ENCODE measurements around the gene MTIF2.

Gene MTIF2

GRCh38 chr2:55225481-55226020 lies 43.5 kb downstream of the MTIF2 start:
- no peak for TF ChIP-seq CTCF (conservative IDR thresholded peaks at IDR 0.05; ENCODE audit: low read length)
- no peak for TF ChIP-seq EZH2phosphoT487 (IDR thresholded peaks at IDR 0.05; ENCODE audit: borderline replicate concordance)
- H3K27me3 ChIP-seq (ENCODE audit: insufficient read depth, low read length, poor library complexity, severe bottlenecking): no peaks in the 10 kb centered on the region
- no peaks in the 10 kb centered on the region for H3F3A ChIP-seq (ENCODE audit: low read depth)
- H3K9ac ChIP-seq (ENCODE audit: low read depth, low read length, poor library complexity, severe bottlenecking): no peak overlapping the region
- no peak overlapping the region for H3K4me3 ChIP-seq (ENCODE audit: low read length, poor library complexity, severe bottlenecking)
- H3K4me2 ChIP-seq (ENCODE audit: low read depth, low read length, poor library complexity, severe bottlenecking): no peak overlapping the region
- no peaks in the 10 kb centered on the region for H3K9me3 ChIP-seq (ENCODE audit: insufficient read depth, low read depth, low read length)
- H3K4me1 ChIP-seq (ENCODE audit: insufficient read depth, low read length, poor library complexity, severe bottlenecking): peaks cover 13% of the 10 kb centered on the region
- H3K9me2 ChIP-seq (replicated peaks; ENCODE audit: low read depth, low read length): no peaks in the 10 kb centered on the region
- no peaks in the 10 kb centered on the region for H3K36me3 ChIP-seq (ENCODE audit: insufficient read depth, low read length)
- H3K79me2 ChIP-seq (ENCODE audit: insufficient read depth, low read length): 0 out of 2 replicates have a peak, but pooled peaks cover 2% of the 10 kb centered on the region
- no peaks in the 10 kb centered on the region for H4K20me1 ChIP-seq (ENCODE audit: insufficient read depth, low read length, poor library complexity, severe bottlenecking)
- no peak overlapping the region for H2AFZ ChIP-seq (ENCODE audit: low read length)

DNA sequence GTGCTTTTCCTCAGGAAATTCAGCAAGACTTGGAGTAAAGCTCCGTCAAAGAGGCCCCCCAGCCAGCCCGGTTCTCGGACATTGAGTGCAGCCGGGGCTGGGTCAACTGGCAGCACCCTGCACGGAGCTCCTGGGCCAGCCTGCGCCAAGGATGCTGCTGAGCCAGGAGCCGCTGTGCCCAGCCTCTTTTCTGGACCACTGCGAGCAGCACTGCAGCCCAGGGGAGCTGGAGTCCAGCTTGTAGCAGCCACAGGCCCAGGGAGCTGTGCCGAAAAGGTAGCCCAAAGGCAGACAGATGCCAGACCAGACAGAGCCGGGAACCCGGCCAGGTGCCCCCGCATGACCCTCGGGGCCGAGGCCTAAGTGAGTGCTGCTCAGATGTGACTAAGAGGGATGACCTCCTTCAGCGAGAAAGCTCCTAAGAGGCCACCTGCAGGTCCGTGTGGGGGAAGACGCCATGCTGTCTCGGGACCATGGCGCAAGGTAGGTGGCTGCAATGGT lies 44.2 kb downstream of the MTIF2 start:
- no peaks in the 10 kb centered on the region for H3K79me2 ChIP-seq (ENCODE audit: insufficient read depth, low read length)
- no peak overlapping the region for H2AFZ ChIP-seq (ENCODE audit: low read length)

GRCh38 chr2:55223958-55224760 lies 44.9 kb downstream of the MTIF2 start:
- H2AFZ ChIP-seq (ENCODE audit: low read length): no peak overlapping the region
- H3K27me3 ChIP-seq (ENCODE audit: insufficient read depth, low read length, poor library complexity, severe bottlenecking): no peaks in the 10 kb centered on the region
- TF ChIP-seq CTCF (conservative IDR thresholded peaks at IDR 0.05; ENCODE audit: low read length): no peak
- no peak for TF ChIP-seq EZH2phosphoT487 (IDR thresholded peaks at IDR 0.05; ENCODE audit: borderline replicate concordance)
- H3K4me2 ChIP-seq (ENCODE audit: low read depth, low read length, poor library complexity, severe bottlenecking): no peak overlapping the region
- H3K79me2 ChIP-seq (ENCODE audit: insufficient read depth, low read length): no peaks in the 10 kb centered on the region
- H4K20me1 ChIP-seq (ENCODE audit: insufficient read depth, low read length, poor library complexity, severe bottlenecking): no peaks in the 10 kb centered on the region
- no peaks in the 10 kb centered on the region for H3F3A ChIP-seq (ENCODE audit: low read depth)
- H3K4me3 ChIP-seq (ENCODE audit: low read length, poor library complexity, severe bottlenecking): no peak overlapping the region
- H3K9me2 ChIP-seq (replicated peaks; ENCODE audit: low read depth, low read length): no peaks in the 10 kb centered on the region
- H3K36me3 ChIP-seq (ENCODE audit: insufficient read depth, low read length): no peaks in the 10 kb centered on the region
- H3K9me3 ChIP-seq (ENCODE audit: insufficient read depth, low read depth, low read length): no peaks in the 10 kb centered on the region
- peaks cover 13% of the 10 kb centered on the region for H3K4me1 ChIP-seq (ENCODE audit: insufficient read depth, low read length, poor library complexity, severe bottlenecking)
- H3K9ac ChIP-seq (ENCODE audit: low read depth, low read length, poor library complexity, severe bottlenecking): no peak overlapping the region

More for the DNA sequence above, 44.2 kb downstream of the MTIF2 start:
- Histone ChIP-seq H3K4me2 (ENCODE audit: low read depth, low read length, poor library complexity, severe bottlenecking) (no peak overlapping the region), H3F3A (ENCODE audit: low read depth) (no peaks in the 10 kb centered on the region), H4K20me1 (ENCODE audit: insufficient read depth, low read length, poor library complexity, severe bottlenecking) (no peaks in the 10 kb centered on the region), H3K27me3 (ENCODE audit: insufficient read depth, low read length, poor library complexity, severe bottlenecking) (no peaks in the 10 kb centered on the region), H3K4me3 (ENCODE audit: low read length, poor library complexity, severe bottlenecking) (no peak overlapping the region), H3K4me1 (ENCODE audit: insufficient read depth, low read length, poor library complexity, severe bottlenecking) (peaks cover 13% of the 10 kb centered on the region), H3K9ac (ENCODE audit: low read depth, low read length, poor library complexity, severe bottlenecking) (no peak overlapping the region), H3K36me3 (ENCODE audit: insufficient read depth, low read length) (no peaks in the 10 kb centered on the region), H3K9me3 (ENCODE audit: insufficient read depth, low read depth, low read length) (no peaks in the 10 kb centered on the region), H3K9me2 (replicated peaks; ENCODE audit: low read depth, low read length) (no peaks in the 10 kb centered on the region)
- TF ChIP-seq EZH2phosphoT487 (IDR thresholded peaks at IDR 0.05; ENCODE audit: borderline replicate concordance): no peak
